HepG2 (cell line): ENCODE results near the gene TPGS1. TPM values are rescaled to one million over a fixed set of nuclear protein-coding genes. Genes with fewer than 3 reads are reported as not detected.

Experiments used
- ASH2L ChIP-seq: fragments of 300-600, 200-600 bp; sonication (generic); IDR thresholded peaks from 2 replicates; pipeline ENCODE4 v1.7.0; 2017; ENCODE audit warnings: low read depth, mild to moderate bottlenecking, moderate library complexity, mixed read lengths, low read length; ENCODE audit not compliant: insufficient read length
- ATF4 ChIP-seq, 2 experiments: fragments of 450-650 bp in 1 of 2; sonication (generic) in 1 of 2; formaldehyde crosslinking; IDR thresholded peaks; 2 replicates each; pipeline versions ENCODE4 v1.5.0 to v1.8.0; 2020 to 2022; ENCODE audit warnings: mild to moderate bottlenecking in 1 of 2, missing genetic modification reagents in 1 of 2
- CREB3 ChIP-seq: sonication (generic); formaldehyde crosslinking; IDR thresholded peaks from 2 replicates; pipeline ENCODE4 v1.5.0; 2020; ENCODE audit warnings: missing genetic modification reagents
- ELF3 ChIP-seq: IDR thresholded peaks from 2 replicates; pipeline ENCODE4 v1.6.1; 2016; ENCODE audit warnings: missing genetic modification reagents, missing compliant biosample characterization
- FOXA3 ChIP-seq: IDR thresholded peaks from 2 replicates; pipeline ENCODE4 v1.6.1; 2016; ENCODE audit warnings: missing genetic modification reagents, missing compliant biosample characterization
- FOXJ3 ChIP-seq: sonication (generic); formaldehyde crosslinking; IDR thresholded peaks from 2 replicates; pipeline ENCODE4 v1.4.0; 2020; ENCODE audit warnings: missing genetic modification reagents, mild to moderate bottlenecking, borderline replicate concordance
- FOXP1 ChIP-seq, 2 experiments: fragments of 450-650 bp in 1 of 2; IDR thresholded peaks; 2 replicates each; pipeline ENCODE4 v1.6.1; 2017 to 2018; ENCODE audit warnings: antibody characterized with exemption in 1 of 2
- HDAC2 ChIP-seq: sonication (generic); formaldehyde crosslinking; IDR thresholded peaks from 2 replicates; pipeline ENCODE4 v1.4.0; 2020; ENCODE audit warnings: missing genetic modification reagents
- HOXA5 ChIP-seq: sonication (generic); formaldehyde crosslinking; IDR thresholded peaks from 2 replicates; pipeline ENCODE4 v1.4.0; 2020; ENCODE audit warnings: missing genetic modification reagents
- KDM2A ChIP-seq: sonication (generic); formaldehyde crosslinking; IDR thresholded peaks from 2 replicates; pipeline ENCODE4 v1.4.0; 2020; ENCODE audit warnings: low read depth, missing genetic modification reagents, borderline replicate concordance
- NCOA2 ChIP-seq: sonication (generic); formaldehyde crosslinking; IDR thresholded peaks from 2 replicates; pipeline ENCODE4 v1.8.0; 2022; ENCODE audit warnings: inconsistent platforms
- NR3C1 ChIP-seq: sonication (generic); formaldehyde crosslinking; IDR thresholded peaks from 2 replicates; pipeline ENCODE4 v1.4.0; 2020; ENCODE audit warnings: missing genetic modification reagents
- PHF20 ChIP-seq: sonication (generic); formaldehyde crosslinking; IDR thresholded peaks from 2 replicates; pipeline ENCODE4 v1.5.0; 2020; ENCODE audit warnings: mild to moderate bottlenecking, missing genetic modification reagents
- PHF21A ChIP-seq: sonication (generic); formaldehyde crosslinking; IDR thresholded peaks from 2 replicates; pipeline ENCODE4 v1.5.0; 2020; ENCODE audit warnings: mild to moderate bottlenecking, missing genetic modification reagents
- POLR2AphosphoS5 ChIP-seq: IDR thresholded peaks from 2 replicates; pipeline ENCODE4 v1.6.1; 2012; ENCODE audit warnings: low read depth, low read length
- PPARG ChIP-seq: conservative IDR thresholded peaks from 2 replicates; pipeline ENCODE4 v1.6.1; 2016; ENCODE audit warnings: missing biosample characterization, missing genetic modification reagents
- RAD51 ChIP-seq: fragments of 450-650 bp; IDR thresholded peaks from 2 replicates; pipeline ENCODE4 v1.6.1; 2016; ENCODE audit warnings: borderline replicate concordance
- RNF2 ChIP-seq: fragments of 450-650 bp; conservative IDR thresholded peaks from 2 replicates; pipeline ENCODE4 v1.6.1; 2016; ENCODE audit warnings: low read depth
- ZBTB1 ChIP-seq: sonication (generic); formaldehyde crosslinking; IDR thresholded peaks from 2 replicates; pipeline ENCODE4 v1.4.0; 2020; ENCODE audit warnings: missing genetic modification reagents, borderline replicate concordance
- ZBTB3 ChIP-seq: sonication (generic); formaldehyde crosslinking; IDR thresholded peaks from 2 replicates; pipeline ENCODE4 v1.4.0; 2020; ENCODE audit warnings: low read depth, mild to moderate bottlenecking, moderate library complexity, missing genetic modification reagents, borderline replicate concordance
- ZNF160 ChIP-seq: sonication (generic); formaldehyde crosslinking; IDR thresholded peaks from 2 replicates; pipeline ENCODE4 v1.8.0; 2022; ENCODE audit warnings: mild to moderate bottlenecking, inconsistent platforms, missing genetic modification reagents
- ZNF232 ChIP-seq: sonication (generic); formaldehyde crosslinking; IDR thresholded peaks from 2 replicates; pipeline ENCODE4 v1.4.0; 2020; ENCODE audit warnings: missing genetic modification reagents, borderline replicate concordance
- ZNF331 ChIP-seq: sonication (generic); formaldehyde crosslinking; IDR thresholded peaks from 2 replicates; pipeline ENCODE4 v1.4.0; 2020; ENCODE audit warnings: missing genetic modification reagents
- ZNF766 ChIP-seq: sonication (generic); formaldehyde crosslinking; IDR thresholded peaks from 2 replicates; pipeline ENCODE4 v1.5.0; 2020; ENCODE audit warnings: missing genetic modification reagents, borderline replicate concordance
- ZNF777 ChIP-seq: sonication (generic); formaldehyde crosslinking; IDR thresholded peaks from 2 replicates; pipeline ENCODE4 v1.4.0; 2020; ENCODE audit warnings: missing genetic modification reagents
- ZNF788 ChIP-seq: sonication (generic); formaldehyde crosslinking; IDR thresholded peaks from 2 replicates; pipeline ENCODE4 v1.5.0; 2020; ENCODE audit warnings: mild to moderate bottlenecking, missing genetic modification reagents, borderline replicate concordance
- ZNF891 ChIP-seq: sonication (generic); formaldehyde crosslinking; IDR thresholded peaks from 2 replicates; pipeline ENCODE4 v1.5.0; 2020; ENCODE audit warnings: mild to moderate bottlenecking, missing genetic modification reagents
- ZSCAN29 ChIP-seq: sonication (generic); formaldehyde crosslinking; conservative IDR thresholded peaks from 2 replicates; pipeline ENCODE4 v1.4.0; 2020; ENCODE audit warnings: mild to moderate bottlenecking, missing genetic modification reagents
- ZSCAN30 ChIP-seq: sonication (generic); formaldehyde crosslinking; IDR thresholded peaks from 2 replicates; pipeline ENCODE4 v1.5.0; 2020; ENCODE audit warnings: mild to moderate bottlenecking, missing genetic modification reagents
- polyA plus RNA-seq, 8 experiments: library from polyadenylated mRNA; depleted of rRNA in 3 of 8; stranded (reverse) in 7 of 8; unstranded in 1 of 8; fragments of >200 nt; fragmentation: Illumina TruSeq in 4 of 8; extraction: Trizol in 4 of 8; gene quantifications; 2 replicates each; pipeline versions ENCODE4 v1.2.1 to v1.2.3, GENCODE V29; 2011 to 2016; ENCODE audit warnings: low read depth in 4 of 8, missing spikeins in 1 of 8, mixed read lengths in 1 of 8; ENCODE audit not compliant: insufficient read depth in 1 of 8
- total RNA-seq, 5 experiments: library from RNA; depleted of rRNA; stranded (reverse); fragments of >200 nt; fragmentation: Illumina TruSeq; extraction: Trizol; gene quantifications; 2 replicates each; pipeline ENCODE4 v1.2.3, GENCODE V29; 2016; ENCODE audit warnings: low read depth in 1 of 5

TPGS1 gene
- total and polyA plus RNA-seq, 2 of the 13 experiments (the other 11 are each of a cell fraction or from before 2014, with no cell fraction given): 1.1 to 6.2 TPM

- TF ChIP-seq NCOA2 (no peak), ZNF777 (no peak), RAD51 (no peak), HDAC2 (peak; percentile 4; the same call in 1 of the 2 replicates), ZBTB1 (no peak), HOXA5 (CRISPR knock-in tag) (no peak), PHF21A (peak; percentile 76; the same call in 1 of the 2 replicates), ELF3 (CRISPR knock-in tag) (peak; percentile 1; the same call in 1 of the 2 replicates), ASH2L (no peak), ZNF232 (CRISPR knock-in tag) (peak; percentile 3; the same call in 1 of the 2 replicates), ATF4 (CRISPR knock-in tag; IDR thresholded peaks at IDR 0.05) (no peak), ZNF891 (CRISPR knock-in tag) (0 out of 2 replicates have a peak, but pooled peaks have one; percentile 14), ZNF331 (no peak), PPARG (CRISPR knock-in tag) (peak; percentile 94), ZNF160 (CRISPR knock-in tag) (no peak), KDM2A (CRISPR knock-in tag) (no peak), ZSCAN30 (CRISPR knock-in tag) (0 out of 2 replicates have a peak, but pooled peaks have one; percentile 67), ZSCAN29 (CRISPR knock-in tag) (no peak), PHF20 (CRISPR knock-in tag) (peak; percentile 46; the same call in 1 of the 2 replicates), RNF2 (no peak), CREB3 (no peak), FOXP1 (IDR thresholded peaks at IDR 0.05) (no peak), FOXP1 (CRISPR knock-in tag; IDR thresholded peaks at IDR 0.05) (no peak), ZNF788 (CRISPR knock-in tag) (no peak), POLR2AphosphoS5 (peak; percentile 37; the same call in 1 of the 2 replicates), NR3C1 (no peak), FOXA3 (0 out of 2 replicates have a peak, but pooled peaks have one; percentile 5), ZBTB3 (CRISPR knock-in tag) (peak; percentile 86), FOXJ3 (CRISPR knock-in tag) (no peak; the same call in 1 of the 2 replicates), ZNF766 (CRISPR knock-in tag) (0 out of 2 replicates have a peak, but pooled peaks have one; percentile 34)
Measured at GRCh38 chr19:530134-531008, 23.1 kb downstream of the TPGS1 start (continued).
